ENCODE data around the gene LRFN5.

DNA sequence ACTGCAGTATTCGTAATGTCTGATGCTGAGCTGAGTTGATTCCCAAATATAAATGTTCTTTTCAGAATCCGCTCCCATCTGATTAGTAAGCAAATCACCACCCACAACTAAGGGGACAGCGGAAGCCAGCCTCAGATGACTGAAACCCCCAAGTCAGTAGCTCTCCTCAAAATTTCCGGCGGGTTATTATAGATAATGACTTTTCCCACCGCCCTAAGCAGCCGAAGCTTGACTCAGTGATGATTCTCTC is 469 bp upstream of the LRFN5 start:
- no peak for TF ChIP-seq POLR2A (IDR thresholded peaks at IDR 0.05; ENCODE audit: extremely low read depth, insufficient read length)
- TF ChIP-seq, protein P1, sequence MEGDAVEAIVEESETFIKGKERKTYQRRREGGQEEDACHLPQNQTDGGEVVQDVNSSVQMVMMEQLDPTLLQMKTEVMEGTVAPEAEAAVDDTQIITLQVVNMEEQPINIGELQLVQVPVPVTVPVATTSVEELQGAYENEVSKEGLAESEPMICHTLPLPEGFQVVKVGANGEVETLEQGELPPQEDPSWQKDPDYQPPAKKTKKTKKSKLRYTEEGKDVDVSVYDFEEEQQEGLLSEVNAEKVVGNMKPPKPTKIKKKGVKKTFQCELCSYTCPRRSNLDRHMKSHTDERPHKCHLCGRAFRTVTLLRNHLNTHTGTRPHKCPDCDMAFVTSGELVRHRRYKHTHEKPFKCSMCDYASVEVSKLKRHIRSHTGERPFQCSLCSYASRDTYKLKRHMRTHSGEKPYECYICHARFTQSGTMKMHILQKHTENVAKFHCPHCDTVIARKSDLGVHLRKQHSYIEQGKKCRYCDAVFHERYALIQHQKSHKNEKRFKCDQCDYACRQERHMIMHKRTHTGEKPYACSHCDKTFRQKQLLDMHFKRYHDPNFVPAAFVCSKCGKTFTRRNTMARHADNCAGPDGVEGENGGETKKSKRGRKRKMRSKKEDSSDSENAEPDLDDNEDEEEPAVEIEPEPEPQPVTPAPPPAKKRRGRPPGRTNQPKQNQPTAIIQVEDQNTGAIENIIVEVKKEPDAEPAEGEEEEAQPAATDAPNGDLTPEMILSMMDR (IDR thresholded peaks at IDR 0.05; ENCODE audit: low read depth, low read length): no peak
- TF ChIP-seq, protein P2, sequence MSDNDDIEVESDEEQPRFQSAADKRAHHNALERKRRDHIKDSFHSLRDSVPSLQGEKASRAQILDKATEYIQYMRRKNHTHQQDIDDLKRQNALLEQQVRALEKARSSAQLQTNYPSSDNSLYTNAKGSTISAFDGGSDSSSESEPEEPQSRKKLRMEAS (IDR thresholded peaks at IDR 0.05; ENCODE audit: low read depth, low read length): no peak
- TF ChIP-seq MYC (IDR thresholded peaks at IDR 0.05; ENCODE audit: low read depth, low read length): no peak
